Loucy (cell line): ENCODE results near the gene STRBP.

Source experiments
- H2AFZ ChIP-seq: fragments of 200-600 bp; sonication (generic); 2 replicates; pipeline ENCODE4 v1.6.0; 2016; ENCODE audit warnings: antibody characterized with exemption, mild to moderate bottlenecking, low read length, moderate library complexity
- H3F3A ChIP-seq: fragments of 200-600 bp; 2 replicates; pipeline ENCODE4 v1.6.0; 2016; ENCODE audit warnings: antibody characterized with exemption, low read depth, mild to moderate bottlenecking
- H3K27me3 ChIP-seq: fragments of 200-600 bp; sonication (generic); 2 replicates; pipeline ENCODE4 v1.6.1; 2014; ENCODE audit warnings: low read length, mild to moderate bottlenecking; ENCODE audit not compliant: insufficient read depth, poor library complexity, severe bottlenecking
- H3K36me3 ChIP-seq: fragments of 200-600 bp; sonication (generic); 2 replicates; pipeline ENCODE4 v1.6.1; 2016; ENCODE audit warnings: low read length; ENCODE audit not compliant: insufficient read depth
- H3K4me1 ChIP-seq: fragments of 200-600 bp; sonication (generic); 2 replicates; pipeline ENCODE4 v1.5.1; 2014; ENCODE audit warnings: low read length, mild to moderate bottlenecking; ENCODE audit not compliant: insufficient read depth, poor library complexity, severe bottlenecking
- H3K4me2 ChIP-seq: fragments of 200-600 bp; sonication (generic); 2 replicates; pipeline ENCODE4 v1.6.0; 2014; ENCODE audit warnings: antibody characterized with exemption, low read length, low read depth, mild to moderate bottlenecking; ENCODE audit not compliant: poor library complexity, severe bottlenecking
- H3K4me3 ChIP-seq: fragments of 200-600 bp; sonication (generic); 2 replicates; pipeline ENCODE4 v1.5.1; 2014; ENCODE audit warnings: low read length, mild to moderate bottlenecking, mixed read lengths; ENCODE audit not compliant: poor library complexity, severe bottlenecking
- H3K79me2 ChIP-seq: fragments of 200-600 bp; sonication (generic); 2 replicates; pipeline ENCODE4 v1.6.1; 2014; ENCODE audit warnings: low read length; ENCODE audit not compliant: insufficient read depth
- H3K9ac ChIP-seq: fragments of 200-600 bp; sonication (generic); 2 replicates; pipeline ENCODE4 v1.6.0; 2014; ENCODE audit warnings: mild to moderate bottlenecking, low read depth, low read length, moderate library complexity; ENCODE audit not compliant: poor library complexity, severe bottlenecking
- H3K9me2 ChIP-seq: fragments of 200-600 bp; sonication (generic); replicated peaks from 2 replicates; pipeline ENCODE4 v1.6.1; 2016; ENCODE audit warnings: low read depth, low read length, mixed read lengths
- H3K9me3 ChIP-seq: fragments of 200-600 bp; sonication (generic); 2 replicates; pipeline ENCODE4 v1.6.1; 2014; ENCODE audit warnings: mild to moderate bottlenecking, antibody characterized with exemption, low read length, low read depth; ENCODE audit not compliant: insufficient read depth
- H4K20me1 ChIP-seq: fragments of 200-600 bp; sonication (generic); 2 replicates; pipeline ENCODE4 v1.6.0; 2014; ENCODE audit warnings: antibody characterized with exemption, low read length, mild to moderate bottlenecking; ENCODE audit not compliant: insufficient read depth, poor library complexity, severe bottlenecking
- EZH2phosphoT487 ChIP-seq: fragments of 200-600 bp; IDR thresholded peaks from 2 replicates; pipeline ENCODE4 v1.6.1; 2018; ENCODE audit warnings: antibody characterized with exemption, mild to moderate bottlenecking, moderate library complexity, borderline replicate concordance
- TF ChIP-seq, protein P1 (sequence below): fragments of 200-600 bp; sonication (generic); conservative IDR thresholded peaks from 2 replicates; pipeline ENCODE4 v1.5.1; 2014; ENCODE audit warnings: mild to moderate bottlenecking, antibody characterized with exemption, low read length

The STRBP gene

DNA sequence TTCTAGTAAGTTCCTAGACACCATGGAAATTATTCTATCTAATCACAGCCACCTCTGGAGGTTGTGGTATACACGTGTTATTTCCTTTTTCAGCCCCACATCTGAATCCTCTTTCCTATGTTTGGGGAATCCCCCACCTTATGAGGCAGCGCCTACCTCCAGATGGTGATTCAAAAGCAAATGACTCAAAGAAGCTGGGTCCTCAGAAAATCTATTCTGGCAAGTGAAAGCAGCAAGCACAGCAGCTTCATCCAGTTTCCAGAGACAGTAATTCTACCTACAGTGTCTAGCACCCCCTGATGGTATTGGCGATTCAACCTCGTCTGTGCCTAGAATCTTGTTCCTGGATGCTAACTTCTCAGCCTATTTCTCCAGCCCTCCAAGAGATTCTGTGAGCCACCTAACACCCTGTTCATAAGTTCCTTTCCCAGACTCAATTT is 43.0 kb downstream of the STRBP start:
- H3K9me3 ChIP-seq: no peaks in the 10 kb centered on the region
- no peaks in the 10 kb centered on the region for H3K27me3 ChIP-seq
- H3K79me2 ChIP-seq: peaks cover 43% of the 10 kb centered on the region
- no peaks in the 10 kb centered on the region for H3F3A ChIP-seq
- H4K20me1 ChIP-seq: peaks cover 16% of the 10 kb centered on the region
- H3K4me3 ChIP-seq: no peak overlapping the region
- no peaks in the 10 kb centered on the region; the same call in 1 of the 2 replicates for H3K36me3 ChIP-seq
- H3K9ac ChIP-seq: no peak overlapping the region
- H2AFZ ChIP-seq: no peak overlapping the region
- peaks cover 12% of the 10 kb centered on the region for H3K4me1 ChIP-seq
- no peak for TF ChIP-seq EZH2phosphoT487
- TF ChIP-seq, protein P1, sequence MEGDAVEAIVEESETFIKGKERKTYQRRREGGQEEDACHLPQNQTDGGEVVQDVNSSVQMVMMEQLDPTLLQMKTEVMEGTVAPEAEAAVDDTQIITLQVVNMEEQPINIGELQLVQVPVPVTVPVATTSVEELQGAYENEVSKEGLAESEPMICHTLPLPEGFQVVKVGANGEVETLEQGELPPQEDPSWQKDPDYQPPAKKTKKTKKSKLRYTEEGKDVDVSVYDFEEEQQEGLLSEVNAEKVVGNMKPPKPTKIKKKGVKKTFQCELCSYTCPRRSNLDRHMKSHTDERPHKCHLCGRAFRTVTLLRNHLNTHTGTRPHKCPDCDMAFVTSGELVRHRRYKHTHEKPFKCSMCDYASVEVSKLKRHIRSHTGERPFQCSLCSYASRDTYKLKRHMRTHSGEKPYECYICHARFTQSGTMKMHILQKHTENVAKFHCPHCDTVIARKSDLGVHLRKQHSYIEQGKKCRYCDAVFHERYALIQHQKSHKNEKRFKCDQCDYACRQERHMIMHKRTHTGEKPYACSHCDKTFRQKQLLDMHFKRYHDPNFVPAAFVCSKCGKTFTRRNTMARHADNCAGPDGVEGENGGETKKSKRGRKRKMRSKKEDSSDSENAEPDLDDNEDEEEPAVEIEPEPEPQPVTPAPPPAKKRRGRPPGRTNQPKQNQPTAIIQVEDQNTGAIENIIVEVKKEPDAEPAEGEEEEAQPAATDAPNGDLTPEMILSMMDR: peak; percentile 71
- H3K9me2 ChIP-seq: no peaks in the 10 kb centered on the region
- H3K4me2 ChIP-seq: no peak overlapping the region

DNA sequence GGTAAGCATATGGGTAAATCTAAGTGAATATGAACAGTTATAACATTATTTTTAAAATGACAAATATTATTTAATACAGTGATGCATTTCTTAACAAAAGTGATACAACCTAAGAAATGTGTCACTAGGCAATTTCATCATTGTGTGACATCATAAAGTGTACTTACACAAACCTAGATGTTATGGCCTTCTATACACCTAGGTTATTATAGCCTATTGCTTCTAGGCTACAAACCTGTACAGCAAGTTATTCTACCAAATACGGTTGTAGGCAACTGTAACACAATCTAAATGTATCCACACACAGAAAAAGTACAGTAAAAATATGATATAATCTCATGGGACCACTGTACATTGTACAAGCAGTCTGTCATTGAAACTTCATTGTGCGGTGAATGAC is 48.3 kb downstream of the STRBP start:
- H3K27me3 ChIP-seq: no peaks in the 10 kb centered on the region
- no peaks in the 10 kb centered on the region for H3K9me2 ChIP-seq
- peaks cover 7% of the 10 kb centered on the region for H3K4me1 ChIP-seq
- H2AFZ ChIP-seq: no peak overlapping the region
- peaks cover 17% of the 10 kb centered on the region for H4K20me1 ChIP-seq
- no peak overlapping the region for H3K4me2 ChIP-seq
- peaks cover 39% of the 10 kb centered on the region; the same call in 1 of the 2 replicates for H3K79me2 ChIP-seq
- H3K9ac ChIP-seq: no peak overlapping the region
- H3F3A ChIP-seq: no peaks in the 10 kb centered on the region
- H3K9me3 ChIP-seq: no peaks in the 10 kb centered on the region
- H3K4me3 ChIP-seq: no peak overlapping the region
- no peak for TF ChIP-seq EZH2phosphoT487
- TF ChIP-seq, protein P1: no peak
- no peaks in the 10 kb centered on the region; the same call in 1 of the 2 replicates for H3K36me3 ChIP-seq

DNA sequence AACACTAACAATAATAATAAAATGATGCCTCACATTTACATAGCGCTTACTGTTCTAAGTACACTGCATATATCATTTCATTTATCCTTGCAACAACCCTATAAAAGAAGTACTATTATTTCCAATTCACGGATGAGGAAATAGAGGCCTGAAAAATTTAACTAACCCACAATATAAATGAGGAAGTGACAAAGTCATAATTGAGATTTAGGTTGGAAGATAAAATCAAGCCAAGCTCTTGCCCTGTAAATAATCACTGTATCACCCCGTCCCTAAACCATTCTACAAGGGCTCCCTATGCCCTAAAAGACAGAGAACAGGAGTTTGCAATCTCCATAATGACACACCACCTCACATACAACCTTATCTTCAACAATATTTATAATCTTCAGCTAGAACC is 49.6 kb downstream of the STRBP start:
- Histone ChIP-seq H3K9me3 (no peaks in the 10 kb centered on the region), H4K20me1 (peaks cover 13% of the 10 kb centered on the region), H3K9ac (no peak overlapping the region), H3K27me3 (no peaks in the 10 kb centered on the region), H3K4me2 (no peak overlapping the region), H3F3A (no peaks in the 10 kb centered on the region), H3K9me2 (no peaks in the 10 kb centered on the region), H3K4me3 (no peak overlapping the region), H3K79me2 (peaks cover 44% of the 10 kb centered on the region; the same call in 1 of the 2 replicates), H3K36me3 (no peaks in the 10 kb centered on the region; the same call in 1 of the 2 replicates), H2AFZ (no peak overlapping the region), H3K4me1 (peaks cover 4% of the 10 kb centered on the region)
- no peak for TF ChIP-seq EZH2phosphoT487

DNA sequence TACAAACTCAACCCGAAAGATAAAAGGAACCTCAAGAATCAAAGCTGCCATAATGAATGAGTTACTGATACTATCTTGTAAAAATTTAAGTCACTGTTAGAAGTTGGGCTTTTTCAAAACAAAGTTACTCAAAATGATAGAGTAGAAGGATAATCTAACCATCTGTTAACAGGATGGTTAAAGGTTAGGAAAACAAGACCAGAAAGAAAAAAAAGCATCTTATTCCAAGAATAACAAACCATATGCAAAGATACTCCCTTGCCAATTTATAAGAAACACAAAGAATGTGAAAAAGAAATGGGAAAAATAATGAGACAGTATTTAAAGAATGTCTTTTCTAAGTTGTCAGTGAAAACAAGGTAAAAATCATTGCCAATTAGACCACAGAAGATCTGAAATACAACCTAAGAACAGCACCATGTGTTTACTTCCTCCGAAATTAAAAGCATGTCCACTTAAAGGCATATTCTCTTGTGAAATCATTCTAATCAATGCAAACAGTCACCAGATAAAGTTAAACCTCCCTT is 51.2 kb downstream of the STRBP start:
- Histone ChIP-seq H3K79me2 (peaks cover 51% of the 10 kb centered on the region), H3K4me2 (no peak overlapping the region), H3K36me3 (no peaks in the 10 kb centered on the region; the same call in 1 of the 2 replicates), H3K9ac (no peak overlapping the region), H4K20me1 (peaks cover 18% of the 10 kb centered on the region), H2AFZ (no peak overlapping the region), H3K4me3 (no peak overlapping the region), H3K9me3 (no peaks in the 10 kb centered on the region), H3F3A (no peaks in the 10 kb centered on the region), H3K27me3 (no peaks in the 10 kb centered on the region), H3K9me2 (no peaks in the 10 kb centered on the region), H3K4me1 (peaks cover 4% of the 10 kb centered on the region)
- no peak for TF ChIP-seq EZH2phosphoT487
- TF ChIP-seq, protein P1: no peak
